Measurements from ENCODE around the gene PARD3. TPM values are rescaled to one million over a fixed set of nuclear protein-coding genes. Genes with fewer than 3 reads are reported as not detected.

Gene PARD3
- total RNA-seq, 1 donor from 2014 or later, result 37.2 TPM

- H3K4me1 Mint-ChIP-seq (ENCODE audit: unreplicated experiment), result peaks cover 37% of the 10 kb centered on the region
- H3K4me3 Mint-ChIP-seq (ENCODE audit: unreplicated experiment), result no peak overlapping the region
- H3K9me3 Mint-ChIP-seq (ENCODE audit: unreplicated experiment), result peaks cover 31% of the 10 kb centered on the region
- no peak for TF ChIP-seq CTCF (IDR thresholded peaks at IDR 0.05)
- no peak overlapping the region for H3K27ac Mint-ChIP-seq (ENCODE audit: unreplicated experiment)
- no peak for DNase-seq (ENCODE audit: extremely low spot score, unreplicated experiment)
- no peaks in the 10 kb centered on the region for H3K27me3 Mint-ChIP-seq (ENCODE audit: unreplicated experiment)
- peaks cover 8% of the 10 kb centered on the region for H3K36me3 Mint-ChIP-seq (ENCODE audit: unreplicated experiment)
These were observed 284.3 kb downstream of the PARD3 start for GRCh38 chr10:34530778-34531177.

GRCh38 chr10:34528320-34528719, 286.8 kb downstream of the PARD3 start:
- no peak for TF ChIP-seq CTCF (IDR thresholded peaks at IDR 0.05)
- no peak for DNase-seq (ENCODE audit: extremely low spot score, unreplicated experiment)
- peaks cover 42% of the 10 kb centered on the region for H3K4me1 Mint-ChIP-seq (ENCODE audit: unreplicated experiment)
- peak overlapping the region; percentile 93 for H3K27ac Mint-ChIP-seq (ENCODE audit: unreplicated experiment)
- H3K36me3 Mint-ChIP-seq (ENCODE audit: unreplicated experiment), result peaks cover 8% of the 10 kb centered on the region
- peak overlapping the region; percentile 34 for H3K4me3 Mint-ChIP-seq (ENCODE audit: unreplicated experiment)
- peaks cover 26% of the 10 kb centered on the region for H3K9me3 Mint-ChIP-seq (ENCODE audit: unreplicated experiment)
- no peaks in the 10 kb centered on the region for H3K27me3 Mint-ChIP-seq (ENCODE audit: unreplicated experiment)

GRCh38 chr10:34526758-34527730, 288.1 kb downstream of the PARD3 start:
- Mint-ChIP-seq H3K4me1 (ENCODE audit: unreplicated experiment) (peaks cover 45% of the 10 kb centered on the region), H3K27me3 (ENCODE audit: unreplicated experiment) (no peaks in the 10 kb centered on the region), H3K27ac (ENCODE audit: unreplicated experiment) (peak overlapping the region; percentile 93), H3K4me3 (ENCODE audit: unreplicated experiment) (peak overlapping the region; percentile 33), H3K9me3 (ENCODE audit: unreplicated experiment) (peaks cover 17% of the 10 kb centered on the region), H3K36me3 (ENCODE audit: unreplicated experiment) (peaks cover 8% of the 10 kb centered on the region)
- DNase-seq (ENCODE audit: extremely low spot score, unreplicated experiment), result no peak
- TF ChIP-seq CTCF (IDR thresholded peaks at IDR 0.05), result peak; percentile 50

GRCh38 chr10:34526186-34526585, 288.9 kb downstream of the PARD3 start:
- Mint-ChIP-seq H3K27me3 (ENCODE audit: unreplicated experiment) (no peaks in the 10 kb centered on the region), H3K4me1 (ENCODE audit: unreplicated experiment) (peaks cover 45% of the 10 kb centered on the region), H3K9me3 (ENCODE audit: unreplicated experiment) (peaks cover 8% of the 10 kb centered on the region), H3K36me3 (ENCODE audit: unreplicated experiment) (peaks cover 2% of the 10 kb centered on the region), H3K27ac (ENCODE audit: unreplicated experiment) (peak overlapping the region; percentile 93), H3K4me3 (ENCODE audit: unreplicated experiment) (no peak overlapping the region)
- TF ChIP-seq CTCF (IDR thresholded peaks at IDR 0.05), result no peak
- DNase-seq (ENCODE audit: extremely low spot score, unreplicated experiment), result no peak

- no peak for DNase-seq (ENCODE audit: extremely low spot score, unreplicated experiment)
- H3K27me3 Mint-ChIP-seq (ENCODE audit: unreplicated experiment), result no peaks in the 10 kb centered on the region
- no peak overlapping the region for H3K27ac Mint-ChIP-seq (ENCODE audit: unreplicated experiment)
- H3K4me1 Mint-ChIP-seq (ENCODE audit: unreplicated experiment), result peaks cover 45% of the 10 kb centered on the region
- no peak for TF ChIP-seq CTCF (IDR thresholded peaks at IDR 0.05)
- H3K36me3 Mint-ChIP-seq (ENCODE audit: unreplicated experiment), result no peaks in the 10 kb centered on the region
- H3K9me3 Mint-ChIP-seq (ENCODE audit: unreplicated experiment), result no peaks in the 10 kb centered on the region
- H3K4me3 Mint-ChIP-seq (ENCODE audit: unreplicated experiment), result no peak overlapping the region
These were observed 290.6 kb downstream of the PARD3 start for GRCh38 chr10:34524369-34525091.
